LNCAP (cell line): ENCODE data around the gene CA4.

Source experiments
- TF ChIP-seq, protein P1 (sequence below): fragments of 450-650 bp; IDR thresholded peaks from 2 replicates; pipeline ENCODE4 v1.5.1; 2017; ENCODE audit warnings: mild to moderate bottlenecking

The CA4 gene

DNA sequence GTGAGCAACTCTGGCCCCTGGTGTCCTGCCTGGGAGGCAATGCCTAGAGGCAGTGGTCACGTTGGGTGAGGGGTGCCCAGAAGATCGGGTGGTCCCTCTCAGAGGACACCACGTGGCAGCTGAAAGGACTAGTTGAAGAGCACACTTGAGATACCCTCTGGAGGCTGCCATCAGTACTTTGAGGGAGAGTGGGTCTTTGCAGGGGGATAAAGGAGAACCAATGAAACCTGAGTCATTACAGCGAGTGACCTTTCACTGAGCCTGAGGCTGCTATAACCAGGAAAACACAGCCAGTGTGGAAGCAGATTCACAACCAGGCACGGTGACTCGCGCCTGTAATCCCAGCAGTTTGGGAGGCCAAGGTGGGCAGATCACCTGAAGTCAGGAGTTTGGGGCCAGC is 18.9 kb downstream of the CA4 start:
- TF ChIP-seq, protein P1, sequence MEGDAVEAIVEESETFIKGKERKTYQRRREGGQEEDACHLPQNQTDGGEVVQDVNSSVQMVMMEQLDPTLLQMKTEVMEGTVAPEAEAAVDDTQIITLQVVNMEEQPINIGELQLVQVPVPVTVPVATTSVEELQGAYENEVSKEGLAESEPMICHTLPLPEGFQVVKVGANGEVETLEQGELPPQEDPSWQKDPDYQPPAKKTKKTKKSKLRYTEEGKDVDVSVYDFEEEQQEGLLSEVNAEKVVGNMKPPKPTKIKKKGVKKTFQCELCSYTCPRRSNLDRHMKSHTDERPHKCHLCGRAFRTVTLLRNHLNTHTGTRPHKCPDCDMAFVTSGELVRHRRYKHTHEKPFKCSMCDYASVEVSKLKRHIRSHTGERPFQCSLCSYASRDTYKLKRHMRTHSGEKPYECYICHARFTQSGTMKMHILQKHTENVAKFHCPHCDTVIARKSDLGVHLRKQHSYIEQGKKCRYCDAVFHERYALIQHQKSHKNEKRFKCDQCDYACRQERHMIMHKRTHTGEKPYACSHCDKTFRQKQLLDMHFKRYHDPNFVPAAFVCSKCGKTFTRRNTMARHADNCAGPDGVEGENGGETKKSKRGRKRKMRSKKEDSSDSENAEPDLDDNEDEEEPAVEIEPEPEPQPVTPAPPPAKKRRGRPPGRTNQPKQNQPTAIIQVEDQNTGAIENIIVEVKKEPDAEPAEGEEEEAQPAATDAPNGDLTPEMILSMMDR, result no peak

DNA sequence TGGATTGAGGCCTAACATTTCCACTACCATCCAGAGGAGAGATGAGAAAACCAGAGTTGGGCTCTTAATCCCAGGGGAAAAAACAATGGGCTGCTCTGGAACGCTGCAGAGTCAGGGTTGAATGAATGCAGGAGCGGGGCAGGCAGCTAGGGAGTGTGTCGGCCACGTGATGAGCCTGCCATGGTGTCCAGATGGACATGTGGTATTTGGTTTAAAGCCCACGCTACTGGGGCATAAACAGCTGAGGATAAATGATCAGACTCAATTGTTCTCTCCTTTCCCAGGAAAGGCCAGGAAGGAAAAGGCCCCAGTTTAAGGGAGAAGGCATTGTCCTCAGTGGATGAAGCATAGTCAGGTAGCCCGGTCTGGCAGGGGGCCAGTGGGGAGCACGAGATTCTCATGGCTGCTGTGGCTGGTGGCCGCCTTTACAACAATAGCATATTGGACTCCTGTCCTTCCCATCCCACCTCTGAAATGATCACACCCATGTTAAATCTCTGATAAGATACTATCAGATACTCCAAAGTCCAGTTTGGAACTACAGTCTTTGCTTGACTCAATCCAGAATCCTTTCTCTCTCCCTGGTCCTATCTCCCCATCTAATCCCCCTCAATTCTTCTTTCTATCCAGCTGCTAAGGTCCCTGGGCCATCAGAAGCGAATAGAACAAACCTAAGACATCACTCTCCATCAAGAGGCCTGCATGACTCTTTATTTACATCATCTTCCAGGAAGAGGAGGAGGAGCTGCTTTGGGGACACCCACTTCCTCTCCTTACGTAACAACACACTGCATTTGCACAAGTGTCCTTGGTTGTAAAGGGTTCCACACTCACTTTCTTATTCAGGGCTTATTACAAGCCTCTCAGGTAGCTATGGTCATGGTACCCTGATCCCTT is 20.4 kb downstream of the CA4 start:
- TF ChIP-seq, protein P1, result no peak

GRCh38 chr17:60170835-60171752 is 21.3 kb downstream of the CA4 start:
- TF ChIP-seq, protein P1, result no peak

- TF ChIP-seq, protein P1, result no peak
Observed at GRCh38 chr17:60171753-60172079, 21.9 kb downstream of the CA4 start.

GRCh38 chr17:60173304-60173819 is 23.6 kb downstream of the CA4 start:
- TF ChIP-seq, protein P1, result no peak

- TF ChIP-seq, protein P1, result no peak
Observed at GRCh38 chr17:60174035-60174434, 24.3 kb downstream of the CA4 start.

- TF ChIP-seq, protein P1, result no peak
Observed at GRCh38 chr17:60188759-60189158, 39.0 kb downstream of the CA4 start.
